Measurements from ENCODE around the gene HPX. TPM values are rescaled to one million over a fixed set of nuclear protein-coding genes. Genes with fewer than 3 reads are reported as not detected.

Gene HPX
- total RNA-seq, 2 experiments from 2014 or later: not detected

- POLR2A ChIA-PET: interaction anchor here (1.0 to 6.0 kb wide), 6 partner anchors 9 to 75 kb away, joined by 3 to 42 read pairs (median 15); partner anchors contain the start of genes APBB1 and SMPD1
- no peaks in the 10 kb centered on the region for H3K9me3 Mint-ChIP-seq
- peak overlapping the region; percentile 50 for H3K4me3 Mint-ChIP-seq
- CTCF ChIA-PET: interaction anchor here (0.7 to 6.2 kb wide), 8 partner anchors 9 to 281 kb away, joined by 3 to 45 read pairs (median 8); partner anchors contain the start of genes APBB1, MRPL17 and SMPD1
- peaks cover 11% of the 10 kb centered on the region for H3K36me3 Mint-ChIP-seq (ENCODE audit: low read depth)
- intact Hi-C loops (cut with micrococcal nuclease): no loop called here
- H3K27me3 Mint-ChIP-seq: no peaks in the 10 kb centered on the region
- ATAC-seq: peak; percentile 49
- peak overlapping the region; percentile 93 for H3K27ac Mint-ChIP-seq
- DNase-seq: peak; percentile 62
- H3K4me1 Mint-ChIP-seq (ENCODE audit: low read depth): peaks cover 70% of the 10 kb centered on the region
- TF ChIP-seq CTCF (IDR thresholded peaks at IDR 0.05): no peak
Measured at GRCh38 chr11:6402061-6402470, 38.7 kb downstream of the HPX start.

GRCh38 chr11:6401464-6401863, 39.3 kb downstream of the HPX start:
- no peak for TF ChIP-seq CTCF (IDR thresholded peaks at IDR 0.05)
- intact Hi-C loops (cut with micrococcal nuclease): no loop called here
- ATAC-seq: no peak
- Mint-ChIP-seq H3K36me3 (ENCODE audit: low read depth) (peaks cover 10% of the 10 kb centered on the region), H3K27ac (no peak overlapping the region), H3K9me3 (no peaks in the 10 kb centered on the region), H3K27me3 (no peaks in the 10 kb centered on the region), H3K4me1 (ENCODE audit: low read depth) (peaks cover 65% of the 10 kb centered on the region), H3K4me3 (no peak overlapping the region)
- POLR2A ChIA-PET: interaction anchor here (1.9 to 6.0 kb wide), 3 partner anchors 10 to 23 kb away, joined by 9 to 42 read pairs (median 13); partner anchors contain the start of gene SMPD1
- CTCF ChIA-PET: interaction anchor here (1.1 to 6.2 kb wide), 8 partner anchors 8 to 104 kb away, joined by 3 to 45 read pairs (median 8); partner anchors contain the start of genes APBB1 and SMPD1
- DNase-seq: no peak

- ChIA-PET POLR2A (interaction anchor here (2.4 to 6.0 kb wide), 2 partner anchors 11 to 22 kb away, joined by 9 to 42 read pairs; partner anchors contain the start of gene SMPD1), CTCF (interaction anchor here (1.1 to 6.2 kb wide), 5 partner anchors 11 to 105 kb away, joined by 3 to 45 read pairs (median 6); partner anchors contain the start of genes APBB1 and SMPD1)
- TF ChIP-seq CTCF (IDR thresholded peaks at IDR 0.05): no peak
- peaks cover 12% of the 10 kb centered on the region for H3K36me3 Mint-ChIP-seq (ENCODE audit: low read depth)
- ATAC-seq (no peak), DNase-seq (no peak)
- H3K27ac Mint-ChIP-seq: no peak overlapping the region
- H3K4me1 Mint-ChIP-seq (ENCODE audit: low read depth): peaks cover 59% of the 10 kb centered on the region
- no peaks in the 10 kb centered on the region for H3K27me3 Mint-ChIP-seq
- intact Hi-C loops (cut with micrococcal nuclease): no loop called here
- no peaks in the 10 kb centered on the region for H3K9me3 Mint-ChIP-seq
- H3K4me3 Mint-ChIP-seq: no peak overlapping the region
Measured at GRCh38 chr11:6400431-6401345, 40.1 kb downstream of the HPX start.

- POLR2A ChIA-PET: interaction anchor here (1.0 to 1.2 kb wide), 2 partner anchors 9 to 21 kb away, joined by 3 read pairs; partner anchors contain the start of gene APBB1
- DNase-seq: no peak
- Mint-ChIP-seq H3K4me1 (ENCODE audit: low read depth) (peaks cover 40% of the 10 kb centered on the region), H3K27me3 (no peaks in the 10 kb centered on the region), H3K36me3 (ENCODE audit: low read depth) (peaks cover 17% of the 10 kb centered on the region), H3K4me3 (no peak overlapping the region), H3K9me3 (no peaks in the 10 kb centered on the region), H3K27ac (no peak overlapping the region)
- CTCF ChIA-PET: interaction anchor here (1.7 to 6.2 kb wide), 3 partner anchors 8 to 19 kb away, joined by 7 to 45 read pairs (median 8); partner anchors contain the start of gene SMPD1
- TF ChIP-seq CTCF (IDR thresholded peaks at IDR 0.05): no peak
- intact Hi-C loops (cut with micrococcal nuclease): loop anchor here (10.0 kb wide), 1 partner anchor 207 kb away; the partner anchor contains the start of genes ILK and RRP8
- no peak for ATAC-seq
Measured at GRCh38 chr11:6397636-6398035, 43.2 kb downstream of the HPX start.

Measured in activated CD8-positive, alpha-beta T cell treated with anti-CD3 and anti-CD28 coated beads for 36 hours (primary cell).